HuH-7.5 (cell line): ENCODE results near the gene PTK6.
A peak's percentile ranks its signal among the peaks of the same experiment; 100 is the strongest.

Experiments
- DNase-seq: peaks from one replicate; pipeline ENCODE4 v3.0.0; 2011; ENCODE audit warnings: low spot score

PTK6 gene

GRCh38 chr20:63507083-63507743, 30.0 kb downstream of the PTK6 start:
- no peak for DNase-seq

- no peak for DNase-seq
Observed at GRCh38 chr20:63505723-63506122, 31.5 kb downstream of the PTK6 start.

GRCh38 chr20:63505281-63505680, 31.9 kb downstream of the PTK6 start:
- DNase-seq = no peak

GRCh38 chr20:63504642-63505041, 32.5 kb downstream of the PTK6 start:
- DNase-seq = no peak

DNA sequence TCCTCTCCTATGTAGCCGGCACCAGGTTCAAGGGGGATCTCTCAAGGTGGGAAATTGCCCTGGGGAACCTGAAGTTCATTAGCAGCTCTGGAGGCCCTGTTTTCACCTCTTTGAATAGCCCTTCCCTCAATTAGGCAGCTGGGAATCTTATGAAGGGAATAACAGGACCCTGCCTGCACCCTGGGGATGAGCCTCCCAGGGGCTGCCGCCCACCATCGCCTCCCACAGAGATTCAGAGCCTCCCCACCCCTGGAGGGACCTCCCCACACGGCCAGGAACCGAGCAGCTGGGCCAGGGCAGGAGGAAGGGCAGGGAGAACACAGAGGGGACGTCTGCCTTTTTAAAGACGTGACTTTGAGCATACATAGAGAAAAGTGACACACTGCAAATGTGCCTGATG, 33.7 kb downstream of the PTK6 start:
- DNase-seq = no peak

- no peak for DNase-seq
Observed at GRCh38 chr20:63502671-63503172, 34.5 kb downstream of the PTK6 start.

DNA sequence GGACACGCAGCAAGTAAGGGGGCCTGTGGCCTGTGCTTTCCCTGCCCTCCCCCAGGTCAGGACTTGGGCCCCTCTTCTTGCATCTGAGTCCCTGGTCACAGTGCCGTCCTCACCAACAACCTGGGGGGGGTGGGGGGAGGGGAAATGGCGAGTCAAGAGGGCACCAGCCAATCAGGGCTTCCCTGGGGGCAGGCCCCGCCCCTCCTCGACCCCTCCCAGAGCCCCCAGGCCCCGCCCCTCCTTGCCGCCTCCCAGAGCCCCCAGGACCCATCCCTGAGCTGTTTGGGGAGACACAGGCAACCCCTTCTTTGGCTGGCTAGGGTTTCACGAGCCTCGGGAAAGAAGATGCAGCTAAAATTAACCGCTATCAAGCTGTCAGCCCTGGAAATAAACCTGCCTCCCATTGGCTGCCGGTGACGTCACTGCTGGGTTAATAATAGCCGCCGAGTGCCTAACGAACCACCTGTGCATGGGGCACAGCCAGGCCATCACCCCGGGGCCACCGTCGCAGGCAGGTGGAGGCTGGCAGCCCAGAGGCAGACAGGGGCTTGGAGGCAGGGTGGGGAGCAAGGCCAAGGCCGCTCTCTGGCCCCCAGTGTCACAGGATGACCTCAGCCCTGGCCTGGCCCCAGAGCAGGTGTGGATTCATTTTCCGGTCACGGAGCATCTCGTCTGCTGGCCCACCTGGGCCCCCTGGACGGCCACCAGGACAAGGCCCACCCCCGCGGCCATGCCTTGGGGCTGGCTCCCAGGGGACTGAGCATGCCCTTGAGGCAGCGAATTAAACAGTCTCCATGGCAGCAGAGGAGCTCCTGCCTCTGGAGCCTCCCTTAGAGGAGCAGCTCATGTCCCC, 35.1 kb downstream of the PTK6 start:
- no peak for DNase-seq

DNA sequence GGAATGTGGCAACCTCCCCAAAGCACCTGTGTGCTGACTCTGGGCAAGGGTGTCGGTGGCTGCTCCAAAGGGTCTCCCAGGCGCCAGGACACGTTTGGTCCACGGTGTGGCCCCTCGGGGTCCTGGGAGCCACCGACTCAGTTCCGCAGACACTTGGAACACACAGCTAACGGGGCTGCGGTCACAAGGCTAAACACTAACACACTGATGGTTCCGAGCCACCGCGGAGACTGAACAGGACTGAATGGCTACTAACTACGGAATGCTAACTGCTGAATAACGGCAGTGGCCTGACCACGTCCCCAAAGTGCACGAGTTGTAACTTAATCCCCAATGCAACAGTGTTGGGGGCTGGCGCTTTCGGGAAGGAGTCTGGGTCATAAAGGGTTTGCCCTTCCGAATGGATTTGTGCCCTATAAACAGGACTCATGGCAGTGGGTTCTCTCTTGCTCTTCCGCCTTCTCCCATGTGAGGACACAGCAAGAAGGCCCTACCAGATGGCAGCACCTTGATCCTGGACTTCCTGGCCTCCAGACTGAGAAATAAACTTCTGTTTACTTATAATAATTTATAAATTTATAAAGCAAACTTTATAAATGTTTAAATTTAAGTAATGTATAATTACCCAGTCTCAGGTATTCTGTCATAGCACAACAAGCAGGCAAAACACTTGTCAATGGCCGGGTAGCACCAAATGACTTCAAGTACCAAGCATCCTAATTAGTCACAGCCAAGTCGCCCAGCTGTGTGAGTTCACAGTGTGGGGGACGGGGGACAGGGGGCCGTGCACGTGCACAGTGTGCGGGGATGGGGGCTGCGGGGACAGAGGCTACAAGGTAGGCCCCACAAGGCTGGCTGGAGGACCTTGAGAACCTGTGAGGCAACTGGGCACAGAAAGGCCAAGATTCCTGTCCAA, 36.0 kb downstream of the PTK6 start:
- DNase-seq = no peak

DNA sequence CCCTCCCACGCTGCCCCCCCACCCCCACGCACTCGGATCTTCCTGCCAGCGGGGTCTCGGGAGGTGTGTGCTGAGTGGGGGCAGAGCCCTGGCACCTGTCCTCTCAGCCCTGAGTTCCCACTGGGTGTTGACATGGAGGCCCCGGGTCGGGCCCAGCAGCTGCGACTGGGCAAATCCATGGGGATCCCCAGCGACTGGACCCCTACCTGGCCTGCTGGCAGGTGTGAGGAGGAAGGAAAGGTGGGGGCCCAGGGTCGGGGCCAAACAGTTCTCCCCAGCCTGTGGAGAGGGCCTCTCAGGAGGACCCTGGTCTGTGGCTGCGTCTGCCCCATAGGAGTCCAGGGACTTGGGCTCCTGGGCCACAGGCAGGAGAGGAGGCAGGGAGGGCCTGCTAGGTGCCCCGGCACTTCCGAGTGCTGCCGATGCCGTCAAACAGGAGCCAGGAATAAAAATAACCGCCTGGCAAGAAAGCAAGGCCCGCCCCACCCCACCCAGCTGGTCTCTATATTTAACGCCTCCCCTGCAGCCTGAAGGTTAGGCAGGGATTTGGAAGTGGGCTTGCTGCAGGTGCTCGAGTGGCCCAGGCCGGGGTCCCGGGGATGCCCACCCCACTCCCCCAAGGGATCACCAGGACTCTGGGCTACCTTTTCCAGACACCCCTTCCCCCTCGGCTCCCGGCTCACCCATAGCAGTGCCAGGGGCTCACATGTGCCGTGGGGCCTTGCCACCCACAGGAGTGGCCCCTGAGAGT, 36.9 kb downstream of the PTK6 start:
- no peak for DNase-seq

DNA sequence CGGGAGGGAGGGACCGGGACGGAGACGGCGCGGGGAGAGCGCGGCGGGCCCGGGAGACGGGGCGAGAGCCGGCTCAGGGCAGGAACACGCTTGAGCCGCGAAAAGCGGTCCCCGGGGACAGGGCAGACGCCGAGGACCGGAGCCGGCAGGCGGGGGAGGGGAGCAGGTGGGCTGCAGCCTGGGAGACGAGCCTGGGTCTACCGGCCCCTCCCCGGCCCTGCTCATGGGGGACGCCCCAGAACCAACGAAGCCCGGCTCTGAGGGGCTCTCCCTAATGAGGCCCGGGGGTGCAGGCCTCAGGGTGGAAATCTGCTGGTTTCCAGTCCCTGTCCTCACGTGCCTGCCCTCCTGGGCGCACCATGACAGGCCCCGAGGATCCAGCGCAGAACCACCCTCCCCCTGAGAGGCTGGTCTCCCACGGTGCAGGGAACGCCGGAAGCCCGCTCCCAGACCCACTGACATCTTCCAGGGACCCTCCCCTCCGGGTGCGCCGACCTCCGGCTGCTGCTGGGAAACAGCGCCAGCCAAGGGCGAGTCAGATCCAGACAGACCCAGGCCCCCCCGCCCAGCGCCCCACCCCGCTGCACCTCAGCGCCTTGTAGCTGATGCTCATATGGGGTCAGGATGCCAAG, 37.7 kb downstream of the PTK6 start:
- DNase-seq = no peak

DNA sequence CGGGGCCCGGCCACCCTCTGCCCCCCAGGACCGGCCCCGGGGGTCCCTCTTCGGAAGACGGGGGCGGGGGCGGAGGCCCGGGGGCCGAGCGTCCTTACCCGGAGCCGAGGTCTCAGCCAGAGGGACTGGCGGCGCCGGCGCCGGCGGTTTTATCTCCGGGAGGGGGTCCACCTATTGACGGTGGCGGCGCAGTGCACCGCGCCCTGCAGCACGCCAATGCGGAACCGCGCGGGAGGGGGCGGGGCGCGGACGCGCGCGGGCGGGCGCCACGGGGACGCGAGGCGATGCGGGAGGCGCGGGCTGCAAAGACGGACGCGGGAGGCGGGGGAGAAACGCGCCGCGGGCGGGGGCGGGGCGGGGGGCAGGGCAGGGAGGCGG, 38.2 kb downstream of the PTK6 start, which contains the start of gene EEF1A2:
Gene EEF1A2, minus strand, starts transcription at position 124 of the 378 bp plus-strand sequence. CDS start 1,320 bp downstream, outside the sequence.
- DNase-seq = peak; percentile 79

GRCh38 chr20:63497946-63498935, 38.9 kb downstream of the PTK6 start:
- no peak for DNase-seq

- no peak for DNase-seq
Observed at GRCh38 chr20:63497138-63497945, 39.8 kb downstream of the PTK6 start.

DNA sequence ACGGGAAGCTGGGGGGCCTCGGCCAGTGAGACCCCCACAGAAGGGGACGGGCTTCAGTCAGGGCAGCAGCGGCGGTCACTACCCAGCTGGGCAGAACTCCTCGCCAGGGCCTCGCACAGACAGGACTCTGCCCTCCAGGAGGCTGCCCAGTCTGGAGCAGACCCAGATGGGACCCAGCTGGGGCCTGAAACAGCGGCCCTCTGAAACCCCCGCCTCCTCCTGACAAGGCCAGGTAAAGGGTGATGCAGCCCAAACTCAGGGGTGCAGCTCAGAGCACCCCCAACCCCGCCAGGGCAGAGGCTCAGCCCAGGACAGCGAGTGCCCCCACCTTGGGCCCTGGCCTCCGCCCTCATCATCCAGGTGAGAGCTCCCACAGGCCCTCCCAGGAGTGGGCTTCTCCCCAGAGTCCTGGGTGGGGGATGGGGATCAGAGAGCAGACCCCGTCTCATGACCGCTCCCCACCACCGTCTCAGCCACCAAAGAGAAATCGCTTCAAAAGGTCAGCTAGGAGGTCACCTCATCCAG, 40.5 kb downstream of the PTK6 start:
- no peak for DNase-seq

DNA sequence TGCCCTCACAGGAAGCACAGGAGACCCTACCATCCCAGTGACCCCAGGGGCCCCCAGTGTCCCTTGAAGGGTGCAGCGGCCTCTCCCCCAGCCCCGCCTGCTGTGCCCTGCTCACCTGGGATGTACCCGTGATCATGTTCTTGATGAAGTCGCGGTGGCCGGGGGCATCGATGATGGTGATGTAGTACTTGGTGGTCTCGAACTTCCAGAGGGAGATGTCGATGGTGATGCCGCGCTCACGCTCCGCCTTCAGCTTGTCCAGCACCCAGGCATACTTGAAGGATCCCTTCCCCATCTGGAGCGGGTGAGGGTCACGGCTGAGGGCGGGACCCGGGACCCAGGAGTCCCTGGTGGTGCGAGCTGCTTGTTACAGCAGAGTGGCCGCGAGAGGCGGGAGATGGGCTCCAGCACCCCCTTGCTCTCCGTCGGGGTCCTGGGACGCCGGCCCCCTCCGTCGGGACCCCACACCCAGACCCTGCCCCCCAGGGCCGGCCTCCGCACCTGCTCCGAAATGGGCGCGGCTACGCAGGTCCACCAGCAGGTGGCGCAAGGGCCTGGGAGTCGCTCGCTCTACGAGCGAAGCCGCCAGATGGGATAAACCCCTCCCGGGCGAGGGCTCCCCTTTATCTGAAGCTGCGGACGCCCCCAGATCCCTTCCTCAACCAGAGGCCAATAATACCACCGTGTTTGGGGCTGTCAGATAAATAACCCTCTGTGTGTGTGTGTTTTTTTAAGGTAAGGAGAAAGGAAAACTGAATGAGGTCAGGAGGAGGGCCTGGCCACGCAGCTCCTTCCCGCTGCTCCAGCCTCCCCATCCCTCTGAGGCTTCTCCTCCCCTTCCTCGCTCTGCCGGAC, 41.2 kb downstream of the PTK6 start:
- DNase-seq = peak; percentile 95

- DNase-seq = no peak
Observed at GRCh38 chr20:63495167-63495720, 41.9 kb downstream of the PTK6 start.

DNA sequence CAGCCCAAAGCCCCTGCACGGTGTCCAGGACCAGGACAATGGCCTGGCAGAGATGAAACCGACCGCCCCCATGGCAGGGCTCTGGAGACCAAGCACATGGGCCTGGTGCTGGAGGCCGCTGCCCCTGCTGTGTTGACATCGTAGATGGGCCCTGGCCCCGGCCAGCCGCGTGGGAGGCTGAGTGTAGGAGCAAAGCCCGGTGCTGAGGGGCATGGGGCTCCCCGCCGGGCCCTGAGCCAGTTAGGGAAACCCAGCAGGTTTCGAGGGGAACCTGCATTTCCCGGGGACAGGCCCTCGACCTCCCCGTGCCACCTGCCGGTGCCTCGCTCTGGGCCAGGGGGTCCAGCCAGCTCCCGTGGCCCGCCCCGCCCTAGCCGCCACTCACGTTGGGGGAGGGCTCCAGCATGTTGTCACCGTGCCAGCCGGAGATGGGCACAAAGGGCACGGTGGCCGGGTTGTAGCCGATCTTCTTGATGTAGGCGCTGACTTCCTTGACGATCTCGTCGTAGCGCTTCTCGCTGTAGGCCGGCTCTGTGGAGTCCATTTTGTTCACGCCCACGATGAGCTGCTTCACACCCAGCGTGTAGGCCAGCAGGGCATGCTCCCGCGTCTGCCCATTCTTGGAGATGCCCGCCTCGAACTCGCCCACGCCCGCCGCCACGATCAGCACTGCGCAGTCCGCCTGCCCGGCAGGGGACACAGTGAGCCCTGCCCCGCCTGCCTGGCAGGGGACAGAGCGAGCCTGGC, 42.6 kb downstream of the PTK6 start:
- DNase-seq = no peak
